GM23338 (cell line): ENCODE measurements around the gene GDF11. TPM values are rescaled to one million over a fixed set of nuclear protein-coding genes. Genes with fewer than 3 reads are reported as not detected.

Experiments
- ATAC-seq: fragments of 200-7000 bp; cut with Tn5 transposase; 3 replicates; pipeline ENCODE4 v1.9.1; 2020
- DNase-seq: peaks from one replicate; pipeline ENCODE4 v3.0.0-alpha.2; 2015; ENCODE audit warnings: low spot score
- H2AFZ ChIP-seq: fragments of 200-600 bp; sonication (generic); 2 replicates; pipeline ENCODE4 v1.8.0; 2016; ENCODE audit warnings: antibody characterized with exemption, mild to moderate bottlenecking, moderate library complexity
- H3F3A ChIP-seq: fragments of 200-600 bp; sonication (generic); replicated peaks from 2 replicates; pipeline ENCODE4 v1.8.0; 2017; ENCODE audit warnings: antibody characterized with exemption, mixed run types, low read depth
- H3K27ac ChIP-seq: fragments of 200-600 bp; sonication (generic); 2 replicates; pipeline ENCODE4 v1.6.1; 2016; ENCODE audit warnings: low read depth
- H3K27me3 ChIP-seq: fragments of 200-600 bp; sonication (generic); 2 replicates; pipeline ENCODE4 v1.8.0; 2016; ENCODE audit warnings: mild to moderate bottlenecking, mixed run types, moderate library complexity; ENCODE audit not compliant: insufficient read depth
- H3K36me3 ChIP-seq: fragments of 200-600 bp; sonication (generic); 2 replicates; pipeline ENCODE4 v1.8.0; 2016; ENCODE audit warnings: mild to moderate bottlenecking; ENCODE audit not compliant: insufficient read depth
- H3K4me1 ChIP-seq: fragments of 200-600 bp; sonication (generic); 2 replicates; pipeline ENCODE4 v1.8.0; 2016; ENCODE audit warnings: mild to moderate bottlenecking, moderate library complexity; ENCODE audit not compliant: insufficient read depth
- H3K4me2 ChIP-seq: fragments of 200-600 bp; sonication (generic); 2 replicates; pipeline ENCODE4 v1.7.1; 2017; ENCODE audit warnings: mixed run types
- H3K4me3 ChIP-seq: fragments of 200-600 bp; sonication (generic); 2 replicates; pipeline ENCODE4 v1.6.1; 2016; ENCODE audit warnings: mixed run types
- H3K79me2 ChIP-seq: fragments of 200-600 bp; sonication (generic); replicated peaks from 2 replicates; pipeline ENCODE4 v1.8.0; 2017; ENCODE audit warnings: mild to moderate bottlenecking; ENCODE audit not compliant: insufficient read depth
- H3K9me2 ChIP-seq: fragments of 200-600 bp; sonication (generic); 2 replicates; pipeline ENCODE4 v1.8.0; 2017; ENCODE audit not compliant: insufficient read depth
- H4K20me1 ChIP-seq: fragments of 200-600 bp; sonication (generic); replicated peaks from 2 replicates; pipeline ENCODE4 v1.8.0; 2017; ENCODE audit warnings: mild to moderate bottlenecking; ENCODE audit not compliant: insufficient read depth
- H3K27ac Mint-ChIP-seq: 2 replicates; pipeline ENCODE4 v1.8.0; 2020; ENCODE audit warnings: inconsistent platforms, mild to moderate bottlenecking, moderate library complexity, mixed read lengths
- H3K27me3 Mint-ChIP-seq: 3 replicates; pipeline ENCODE4 v1.8.0; 2022; ENCODE audit warnings: low read depth, mild to moderate bottlenecking, moderate library complexity, mixed read lengths, inconsistent platforms; ENCODE audit not compliant: insufficient read depth, poor library complexity
- H3K36me3 Mint-ChIP-seq: 3 replicates; pipeline ENCODE4 v1.8.0; 2021; ENCODE audit warnings: low read depth, mild to moderate bottlenecking, inconsistent platforms, moderate library complexity, mixed read lengths
- H3K4me1 Mint-ChIP-seq: 3 replicates; pipeline ENCODE4 v1.8.0; 2020; ENCODE audit warnings: mild to moderate bottlenecking, inconsistent platforms, mixed read lengths
- H3K4me3 Mint-ChIP-seq: 3 replicates; pipeline ENCODE4 v1.8.0; 2021; ENCODE audit warnings: moderate library complexity, mild to moderate bottlenecking, inconsistent platforms, mixed read lengths
- H3K9me3 Mint-ChIP-seq: 3 replicates; pipeline ENCODE4 v1.8.0; 2020; ENCODE audit warnings: moderate library complexity, mild to moderate bottlenecking, inconsistent platforms, mixed read lengths
- CREB1 ChIP-seq: fragments of 250-450 bp; sonication (Bioruptor Pico); IDR thresholded peaks from 2 replicates; pipeline ENCODE4 v1.5.0; 2020; ENCODE audit warnings: low read depth, mild to moderate bottlenecking, moderate library complexity
- ETS1 ChIP-seq: IDR thresholded peaks from 2 replicates; pipeline ENCODE4 v1.6.1; 2016; ENCODE audit warnings: antibody characterized with exemption
- JUNB ChIP-seq: IDR thresholded peaks from one replicate; pipeline ENCODE4 v1.6.1; 2016; ENCODE audit warnings: antibody characterized with exemption; ENCODE audit not compliant: unreplicated experiment
- NANOG ChIP-seq: IDR thresholded peaks from 2 replicates; pipeline ENCODE4 v1.6.1; 2016; ENCODE audit warnings: antibody characterized with exemption, borderline replicate concordance
- POLR2AphosphoS5 ChIP-seq: IDR thresholded peaks from 2 replicates; pipeline ENCODE4 v1.6.1; 2016; ENCODE audit warnings: antibody characterized with exemption, low read depth
- REST ChIP-seq: IDR thresholded peaks from one replicate; pipeline ENCODE4 v1.6.1; 2018; ENCODE audit warnings: antibody characterized with exemption; ENCODE audit not compliant: unreplicated experiment
- STAT1 ChIP-seq: IDR thresholded peaks from one replicate; pipeline ENCODE4 v1.6.1; 2016; ENCODE audit warnings: antibody characterized with exemption; ENCODE audit not compliant: unreplicated experiment
- ZNF114 ChIP-seq: fragments of 250-450 bp; sonication (Bioruptor Pico); IDR thresholded peaks from 2 replicates; pipeline ENCODE4 v1.5.0; 2020; ENCODE audit warnings: mild to moderate bottlenecking, moderate library complexity
- ZNF331 ChIP-seq: fragments of 250-450 bp; sonication (Bioruptor Pico); IDR thresholded peaks from 2 replicates; pipeline ENCODE4 v1.5.0; 2020; ENCODE audit warnings: low read depth, mild to moderate bottlenecking, moderate library complexity
- polyA plus RNA-seq: library from polyadenylated mRNA; unstranded; fragments of >200 nt; fragmentation: Nextera tagmentation; extraction: Ambion mirVana; gene quantifications from 2 replicates; pipeline ENCODE4 v1.2.1, GENCODE V29; 2016
- total RNA-seq: library from RNA; depleted of rRNA; stranded (reverse); fragments of >200 nt; shearing (Covaris generic); gene quantifications from 2 replicates; pipeline ENCODE4 v1.2.3, GENCODE V29; 2014

GDF11 gene
- total and polyA plus RNA-seq, 2 experiments from 2014 or later, result 3.7 to 12.5 TPM

- Histone ChIP-seq H3K4me3 (no peak overlapping the region), H2AFZ (no peak overlapping the region), H3K27me3 (no peaks in the 10 kb centered on the region), H3F3A (peaks cover 3% of the 10 kb centered on the region; the same call in 1 of the 2 replicates), H3K4me1 (peaks cover 4% of the 10 kb centered on the region; the same call in 1 of the 2 replicates), H3K9me2 (no peaks in the 10 kb centered on the region), H4K20me1 (peaks cover 30% of the 10 kb centered on the region; the same call in 1 of the 2 replicates), H3K27ac (no peak overlapping the region), H3K4me2 (no peak overlapping the region), H3K36me3 (peaks cover 14% of the 10 kb centered on the region), H3K79me2 (peaks cover 19% of the 10 kb centered on the region)
- no peak for ATAC-seq
- TF ChIP-seq JUNB (no peak), ZNF114 (CRISPR knock-in tag) (no peak), NANOG (no peak), ZNF331 (CRISPR knock-in tag) (no peak), POLR2AphosphoS5 (no peak), STAT1 (no peak), CREB1 (no peak), REST (no peak)
- no peak overlapping the region for H3K27ac Mint-ChIP-seq
- no peaks in the 10 kb centered on the region for H3K9me3 Mint-ChIP-seq
- peaks cover 13% of the 10 kb centered on the region; the same call in 2 of the 3 replicates for H3K4me1 Mint-ChIP-seq
- no peak overlapping the region; the same call in 2 of the 3 replicates for H3K4me3 Mint-ChIP-seq
- peaks cover 8% of the 10 kb centered on the region for H3K27me3 Mint-ChIP-seq
- DNase-seq, result no peak
- H3K36me3 Mint-ChIP-seq, result peaks cover 31% of the 10 kb centered on the region
Measured at GRCh38 chr12:55767156-55767555, 24.2 kb downstream of the GDF11 start.

GRCh38 chr12:55771736-55772135 is 28.8 kb downstream of the GDF11 start:
- peaks cover 3% of the 10 kb centered on the region; the same call in 1 of the 3 replicates for H3K4me1 Mint-ChIP-seq
- Histone ChIP-seq H3K36me3 (peaks cover 14% of the 10 kb centered on the region), H3K4me3 (no peak overlapping the region), H3K4me1 (no peaks in the 10 kb centered on the region), H3K79me2 (peaks cover 24% of the 10 kb centered on the region), H3K27ac (no peak overlapping the region; the same call in 1 of the 2 replicates), H3F3A (peaks cover 5% of the 10 kb centered on the region; the same call in 1 of the 2 replicates), H2AFZ (no peak overlapping the region), H3K9me2 (no peaks in the 10 kb centered on the region), H3K27me3 (no peaks in the 10 kb centered on the region), H4K20me1 (peaks cover 31% of the 10 kb centered on the region; the same call in 1 of the 2 replicates), H3K4me2 (no peak overlapping the region)
- H3K9me3 Mint-ChIP-seq, result no peaks in the 10 kb centered on the region
- peaks cover 47% of the 10 kb centered on the region for H3K36me3 Mint-ChIP-seq
- DNase-seq (no peak), ATAC-seq (no peak)
- peaks cover 4% of the 10 kb centered on the region for H3K27me3 Mint-ChIP-seq
- no peak overlapping the region for H3K27ac Mint-ChIP-seq
- H3K4me3 Mint-ChIP-seq, result no peak overlapping the region
- TF ChIP-seq REST (no peak), ZNF114 (CRISPR knock-in tag) (no peak), CREB1 (no peak), ETS1 (no peak), STAT1 (no peak), NANOG (no peak)
